HCT116 (cell line): ENCODE results near the gene NBAS. TPM values are rescaled to one million over a fixed set of nuclear protein-coding genes. Genes with fewer than 3 reads are reported as not detected.

Experiments used
- ATAC-seq: fragments of 200-7000 bp; cut with Tn5 transposase; 2 replicates; pipeline ENCODE4 v1.9.1; 2020; ENCODE audit warnings: mild to moderate bottlenecking, moderate library complexity
- BruUV-seq: library from RNA; stranded (reverse); fragments of 400-500 nt; replicated peaks from 2 replicates; lab custom pipeline; 2021; lab: Mats Ljungman, UMichigan
- CTCF ChIA-PET: fragments of 300-600 bp; sonication (Branson Sonifier 250); formaldehyde crosslinking; loops from one replicate; lab custom pipeline; 2021; ENCODE audit warnings: antibody characterized with exemption; lab: Charles Lee
- POLR2A ChIA-PET: fragments of 300-600, 350-600 bp; sonication (Branson Sonifier 250); formaldehyde crosslinking; loops from one replicate; lab custom pipeline; 2021; ENCODE audit warnings: antibody characterized with exemption; lab: Charles Lee
- RAD21 ChIA-PET, 2 experiments: fragments of 300-600 bp; sonication (Branson Sonifier 250); formaldehyde crosslinking; loops; one replicate each; lab custom pipeline; 2023; ENCODE audit warnings: low total read pairs in 2 of 2; ENCODE audit not compliant: uncharacterized antibody in 2 of 2, unreplicated experiment in 2 of 2, low non-redundant PET in 1 of 2; lab: Charles Lee
- DNase-seq: peaks from one replicate; pipeline ENCODE4 v3.0.0-alpha.2; 2010; ENCODE audit warnings: low read depth, low spot score
- H2AFZ ChIP-seq: fragments of 200-600 bp; shearing (Covaris generic), sonication (generic); 2 replicates; pipeline ENCODE4 v1.6.1; 2017; ENCODE audit warnings: low read depth, mixed run types, mixed read lengths, antibody characterized with exemption, low read length; ENCODE audit not compliant: poor library complexity, severe bottlenecking
- H3K27ac ChIP-seq: 2 replicates; pipeline ENCODE4 v1.5.1; 2012; ENCODE audit warnings: low read depth, low read length
- H3K27me3 ChIP-seq: fragments of 200-600 bp; sonication (generic); 2 replicates; pipeline ENCODE4 v1.6.1; 2016; ENCODE audit warnings: mixed run types, low read length, mixed read lengths; ENCODE audit not compliant: insufficient read depth
- H3K36me3 ChIP-seq, 2 experiments: fragments of 200-500 bp in 1 of 2; fragments of 200-600 bp in 1 of 2; sonication (Bioruptor generic) in 1 of 2; sonication (generic) in 1 of 2; 2 replicates each; pipeline versions ENCODE4 v1.5.1 to v1.6.1; 2014 to 2016; ENCODE audit warnings: low read length in 2 of 2, inconsistent platforms in 1 of 2, mixed read lengths in 1 of 2, mixed run types in 1 of 2; ENCODE audit not compliant: insufficient read depth in 2 of 2, control insufficient read depth in 1 of 2
- H3K4me1 ChIP-seq, 2 experiments: fragments of 200-600 bp in 1 of 2; sonication (generic) in 1 of 2; 2 replicates each; pipeline versions ENCODE4 v1.5.1 to v1.6.1; 2012 to 2017; ENCODE audit warnings: low read length in 2 of 2, inconsistent platforms in 1 of 2, mild to moderate bottlenecking in 1 of 2, mixed read lengths in 1 of 2, mixed run types in 1 of 2, moderate library complexity in 1 of 2; ENCODE audit not compliant: insufficient read depth in 2 of 2, control insufficient read depth in 1 of 2
- H3K4me2 ChIP-seq: fragments of 200-600 bp; sonication (generic); 2 replicates; pipeline ENCODE4 v1.6.1; 2017; ENCODE audit warnings: mixed run types, low read length, mixed read lengths
- H3K4me3 ChIP-seq, 2 experiments: fragments of 200-600 bp in 1 of 2; sonication (generic) in 1 of 2; replicated peaks in 1 of 2; 2 replicates each; pipeline ENCODE4 v1.5.1; 2011 to 2016; ENCODE audit warnings: low read length in 2 of 2, control low read depth in 1 of 2, low read depth in 1 of 2, mild to moderate bottlenecking in 1 of 2, mixed read lengths in 1 of 2, mixed run types in 1 of 2
- H3K79me2 ChIP-seq: fragments of 200-600 bp; sonication (generic); 2 replicates; pipeline ENCODE4 v1.6.1; 2017; ENCODE audit warnings: mild to moderate bottlenecking, mixed run types, low read length, moderate library complexity, mixed read lengths; ENCODE audit not compliant: insufficient read depth
- H3K9ac ChIP-seq: fragments of 200-600 bp; sonication (generic); 2 replicates; pipeline ENCODE4 v1.6.1; 2016; ENCODE audit warnings: low read length, mixed read lengths
- H3K9me2 ChIP-seq: fragments of 200-600 bp; sonication (generic), shearing (Covaris generic); 2 replicates; pipeline ENCODE4 v1.6.1; 2017; ENCODE audit warnings: mixed run types, mild to moderate bottlenecking, moderate library complexity; ENCODE audit not compliant: insufficient read depth
- H3K9me3 ChIP-seq, 2 experiments: fragments of 200-500 bp in 1 of 2; fragments of 200-600 bp in 1 of 2; sonication (Bioruptor generic) in 1 of 2; sonication (generic) in 1 of 2; 2 replicates each; pipeline ENCODE4 v1.6.1; 2014 to 2017; ENCODE audit warnings: low read length in 2 of 2, mixed read lengths in 2 of 2, inconsistent platforms in 1 of 2, low read depth in 1 of 2, mild to moderate bottlenecking in 1 of 2, mixed run types in 1 of 2, moderate library complexity in 1 of 2; ENCODE audit not compliant: control insufficient read depth in 1 of 2, insufficient read depth in 1 of 2
- H4K20me1 ChIP-seq: fragments of 200-600 bp; sonication (generic), shearing (Covaris generic); 2 replicates; pipeline ENCODE4 v1.6.1; 2017; ENCODE audit warnings: mixed run types, mild to moderate bottlenecking, moderate library complexity; ENCODE audit not compliant: insufficient read depth
- CEBPB ChIP-seq: IDR thresholded peaks from 2 replicates; pipeline ENCODE4 v1.6.1; 2012; ENCODE audit warnings: low read depth
- CTCF ChIP-seq, 3 experiments: fragments of 200-600 bp in 1 of 3; sonication (generic) in 1 of 3; IDR thresholded peaks in 2 of 3; conservative IDR thresholded peaks in 1 of 3; 2 replicates each; pipeline ENCODE4 v1.5.1; 2012 to 2017; ENCODE audit warnings: low read depth in 2 of 3, low read length in 2 of 3, antibody characterized with exemption in 1 of 3, borderline replicate concordance in 1 of 3, control low read depth in 1 of 3, mild to moderate bottlenecking in 1 of 3, mixed read lengths in 1 of 3, mixed run types in 1 of 3, moderate library complexity in 1 of 3; ENCODE audit not compliant: insufficient read depth in 1 of 3
- EGR1 ChIP-seq: IDR thresholded peaks from 2 replicates; pipeline ENCODE4 v1.6.1; 2012; ENCODE audit warnings: low read depth
- ELF1 ChIP-seq: IDR thresholded peaks from 2 replicates; pipeline ENCODE4 v1.6.1; 2012; ENCODE audit warnings: low read depth, borderline replicate concordance
- JUND ChIP-seq: IDR thresholded peaks from 2 replicates; pipeline ENCODE4 v1.6.1; 2012
- RAD21 ChIP-seq: IDR thresholded peaks from 2 replicates; pipeline ENCODE4 v1.6.1; 2012; ENCODE audit warnings: low read depth, mild to moderate bottlenecking
- SP1 ChIP-seq: IDR thresholded peaks from 2 replicates; pipeline ENCODE4 v1.6.1; 2012; ENCODE audit warnings: low read depth
- TCF7L2 ChIP-seq: IDR thresholded peaks from 2 replicates; pipeline ENCODE4 v1.7.0; 2011; ENCODE audit warnings: borderline replicate concordance, inconsistent platforms; ENCODE audit not compliant: insufficient read depth, insufficient read length; ENCODE audit errors: extremely low read depth
- YY1 ChIP-seq: IDR thresholded peaks from 2 replicates; pipeline ENCODE4 v1.6.1; 2011; ENCODE audit warnings: low read length, low read depth, moderate library complexity, mild to moderate bottlenecking; ENCODE audit not compliant: insufficient replicate concordance; ENCODE audit errors: extremely low read depth
- ZNF274 ChIP-seq: fragments of 200-500 bp; sonication (Bioruptor generic); IDR thresholded peaks from 2 replicates; pipeline ENCODE4 v1.6.1; 2014; ENCODE audit warnings: mild to moderate bottlenecking, low read depth, low read length, inconsistent platforms
- intact Hi-C: fragments of 100-400 bp; cut with micrococcal nuclease; formaldehyde crosslinking; loops from 2 replicates; pipeline ENCODE4 v1.10.0; 2022
- total RNA-seq: library from RNA; stranded (reverse); gene quantifications from one replicate; pipeline ENCODE4 v1.2.1, GENCODE V29; 2021; ENCODE audit not compliant: unreplicated experiment
- TF ChIP-seq, protein P1 (sequence below): IDR thresholded peaks from 2 replicates; pipeline ENCODE4 v1.6.1; 2012; ENCODE audit warnings: low read depth
- TF ChIP-seq, protein P2 (sequence below): IDR thresholded peaks from 2 replicates; pipeline ENCODE4 v1.6.1; 2012

NBAS gene
- total RNA-seq, 1 experiment from 2014 or later, result 32.8 TPM

DNA sequence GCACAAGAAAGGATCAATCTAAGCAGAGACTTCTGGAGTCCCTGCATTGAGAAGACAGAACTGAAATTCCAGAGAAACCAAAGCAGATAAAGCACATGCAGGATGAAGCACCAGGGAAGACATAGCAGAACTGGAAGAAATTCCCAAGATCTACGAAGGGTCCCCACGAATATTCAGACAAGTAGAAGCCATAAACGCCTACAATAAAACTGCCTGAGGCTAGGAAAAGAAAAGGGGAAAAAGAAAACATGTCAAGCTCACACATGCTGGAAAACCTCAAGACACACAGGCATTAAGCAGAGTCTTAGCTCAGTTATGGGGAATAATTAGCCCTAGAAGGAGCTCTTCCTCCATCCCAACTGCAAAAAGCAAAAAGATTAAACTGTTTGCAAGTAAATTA lies 171.2 kb downstream of the NBAS start:
- H3K36me3 ChIP-seq, result no peaks in the 10 kb centered on the region
- DNase-seq, result no peak
- POLR2A ChIA-PET, result no interaction called here
- H3K27ac ChIP-seq, result no peak overlapping the region
- no peak overlapping the region for H3K9ac ChIP-seq
- H3K4me2 ChIP-seq, result no peak overlapping the region
- no peaks in the 10 kb centered on the region for H4K20me1 ChIP-seq
- no peak for ATAC-seq
- H3K4me3 ChIP-seq, result no peak overlapping the region
- no peak overlapping the region for H2AFZ ChIP-seq
- H3K9me3 ChIP-seq, result no peaks in the 10 kb centered on the region
- intact Hi-C loops, result no loop called here
- no peaks in the 10 kb centered on the region for H3K9me2 ChIP-seq
- CTCF ChIA-PET, result no interaction called here
- no peaks in the 10 kb centered on the region for H3K27me3 ChIP-seq
- TF ChIP-seq CEBPB (no peak), JUND (no peak), RAD21 (no peak), CTCF (IDR thresholded peaks at IDR 0.05 in 2 of 3, conservative IDR thresholded peaks at IDR 0.05 in 1 of 3; ENCODE audit: borderline replicate concordance in 1 of 3, insufficient read depth in 1 of 3, low read depth in 2 of 3, low read length in 2 of 3) (no peak), EGR1 (no peak), YY1 (no peak)
- H3K79me2 ChIP-seq, result no peaks in the 10 kb centered on the region
- no TSS peak for BruUV-seq
- H3K4me1 ChIP-seq, result peaks cover 0 to 7% of the 10 kb centered on the region in 2 experiments; a peak in 1 of 4 replicates
- RAD21 ChIA-PET, result no interaction called here

DNA sequence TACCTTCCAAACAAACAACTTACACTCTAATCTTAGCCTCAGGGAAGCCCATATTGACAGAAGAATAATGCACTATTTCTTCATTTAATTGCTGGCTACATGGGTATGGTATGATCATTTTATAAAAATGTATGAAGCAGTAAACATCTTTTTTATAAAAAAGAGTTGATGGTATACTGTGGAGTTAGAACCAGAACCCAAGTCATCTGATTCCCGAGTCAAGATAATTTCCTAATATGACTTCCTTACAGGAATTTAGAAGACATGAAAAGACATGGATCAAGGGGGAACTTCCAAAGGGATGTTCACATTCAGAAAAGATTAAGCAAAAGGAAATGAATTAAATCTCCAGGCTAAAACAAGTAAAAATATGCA lies 171.8 kb downstream of the NBAS start:
- Histone ChIP-seq H3K4me2 (no peak overlapping the region), H3K9me2 (no peaks in the 10 kb centered on the region), H3K4me1 (peaks cover 0 to 7% of the 10 kb centered on the region in 2 experiments; a peak in 1 of 4 replicates), H3K9ac (no peak overlapping the region), H3K27ac (no peak overlapping the region), H2AFZ (no peak overlapping the region), H3K4me3 (no peak overlapping the region), H3K9me3 (no peaks in the 10 kb centered on the region), H3K36me3 (no peaks in the 10 kb centered on the region), H3K79me2 (no peaks in the 10 kb centered on the region), H3K27me3 (no peaks in the 10 kb centered on the region), H4K20me1 (no peaks in the 10 kb centered on the region)
- ChIA-PET RAD21 (no interaction called here), POLR2A (no interaction called here), CTCF (no interaction called here)
- ATAC-seq, result no peak
- intact Hi-C loops, result no loop called here
- no peak for DNase-seq
- no TSS peak for BruUV-seq
- no peak for TF ChIP-seq CTCF (IDR thresholded peaks at IDR 0.05 in 2 of 3, conservative IDR thresholded peaks at IDR 0.05 in 1 of 3; ENCODE audit: borderline replicate concordance in 1 of 3, insufficient read depth in 1 of 3, low read depth in 2 of 3, low read length in 2 of 3)
- TF ChIP-seq ELF1, result no peak
- no peak for TF ChIP-seq ZNF274
- TF ChIP-seq, protein P1, sequence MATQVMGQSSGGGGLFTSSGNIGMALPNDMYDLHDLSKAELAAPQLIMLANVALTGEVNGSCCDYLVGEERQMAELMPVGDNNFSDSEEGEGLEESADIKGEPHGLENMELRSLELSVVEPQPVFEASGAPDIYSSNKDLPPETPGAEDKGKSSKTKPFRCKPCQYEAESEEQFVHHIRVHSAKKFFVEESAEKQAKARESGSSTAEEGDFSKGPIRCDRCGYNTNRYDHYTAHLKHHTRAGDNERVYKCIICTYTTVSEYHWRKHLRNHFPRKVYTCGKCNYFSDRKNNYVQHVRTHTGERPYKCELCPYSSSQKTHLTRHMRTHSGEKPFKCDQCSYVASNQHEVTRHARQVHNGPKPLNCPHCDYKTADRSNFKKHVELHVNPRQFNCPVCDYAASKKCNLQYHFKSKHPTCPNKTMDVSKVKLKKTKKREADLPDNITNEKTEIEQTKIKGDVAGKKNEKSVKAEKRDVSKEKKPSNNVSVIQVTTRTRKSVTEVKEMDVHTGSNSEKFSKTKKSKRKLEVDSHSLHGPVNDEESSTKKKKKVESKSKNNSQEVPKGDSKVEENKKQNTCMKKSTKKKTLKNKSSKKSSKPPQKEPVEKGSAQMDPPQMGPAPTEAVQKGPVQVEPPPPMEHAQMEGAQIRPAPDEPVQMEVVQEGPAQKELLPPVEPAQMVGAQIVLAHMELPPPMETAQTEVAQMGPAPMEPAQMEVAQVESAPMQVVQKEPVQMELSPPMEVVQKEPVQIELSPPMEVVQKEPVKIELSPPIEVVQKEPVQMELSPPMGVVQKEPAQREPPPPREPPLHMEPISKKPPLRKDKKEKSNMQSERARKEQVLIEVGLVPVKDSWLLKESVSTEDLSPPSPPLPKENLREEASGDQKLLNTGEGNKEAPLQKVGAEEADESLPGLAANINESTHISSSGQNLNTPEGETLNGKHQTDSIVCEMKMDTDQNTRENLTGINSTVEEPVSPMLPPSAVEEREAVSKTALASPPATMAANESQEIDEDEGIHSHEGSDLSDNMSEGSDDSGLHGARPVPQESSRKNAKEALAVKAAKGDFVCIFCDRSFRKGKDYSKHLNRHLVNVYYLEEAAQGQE, result no peak
- no peak for TF ChIP-seq CEBPB
- TF ChIP-seq, protein P2, sequence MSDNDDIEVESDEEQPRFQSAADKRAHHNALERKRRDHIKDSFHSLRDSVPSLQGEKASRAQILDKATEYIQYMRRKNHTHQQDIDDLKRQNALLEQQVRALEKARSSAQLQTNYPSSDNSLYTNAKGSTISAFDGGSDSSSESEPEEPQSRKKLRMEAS, result no peak
- no peak for TF ChIP-seq TCF7L2
- TF ChIP-seq EGR1, result no peak
- TF ChIP-seq SP1, result no peak
